GM19238 (cell line): ENCODE results near the gene MCM9.

Experiments used
- DNase-seq: peaks from one replicate; pipeline ENCODE4 v3.0.0; 2011; ENCODE audit warnings: low spot score; ENCODE audit not compliant: insufficient read length

MCM9 gene

GRCh38 chr6:118932421-118932820 lies 2.5 kb downstream of the MCM9 start:
- DNase-seq, result no peak

GRCh38 chr6:118931436-118931835 lies 3.5 kb downstream of the MCM9 start:
- no peak for DNase-seq

GRCh38 chr6:118930680-118931079 lies 4.3 kb downstream of the MCM9 start:
- no peak for DNase-seq

GRCh38 chr6:118923035-118923434 lies 11.9 kb downstream of the MCM9 start:
- DNase-seq, result no peak

DNA sequence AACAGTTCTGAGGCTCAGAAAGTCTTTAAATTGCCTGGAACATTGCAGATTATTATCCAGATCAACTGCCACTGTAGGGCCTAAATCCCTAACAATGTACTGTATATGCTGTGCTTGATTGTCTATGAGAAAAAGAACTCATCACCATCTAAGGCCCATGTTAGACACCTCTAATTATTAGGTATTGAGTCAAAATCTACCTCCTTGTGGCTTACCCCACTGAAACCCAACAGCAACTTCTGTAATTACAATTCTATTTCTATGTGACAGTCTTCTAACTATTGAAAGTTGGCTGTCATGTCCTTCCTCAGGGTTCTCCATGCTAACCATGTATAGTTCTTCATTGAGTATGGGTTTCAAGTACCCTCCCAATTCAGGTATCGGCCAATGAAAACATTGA lies 13.9 kb downstream of the MCM9 start:
- DNase-seq, result no peak

GRCh38 chr6:118918329-118918725 lies 16.6 kb downstream of the MCM9 start:
- DNase-seq, result no peak

- DNase-seq, result no peak
Measured at GRCh38 chr6:118917546-118918328, 17.2 kb downstream of the MCM9 start.

DNA sequence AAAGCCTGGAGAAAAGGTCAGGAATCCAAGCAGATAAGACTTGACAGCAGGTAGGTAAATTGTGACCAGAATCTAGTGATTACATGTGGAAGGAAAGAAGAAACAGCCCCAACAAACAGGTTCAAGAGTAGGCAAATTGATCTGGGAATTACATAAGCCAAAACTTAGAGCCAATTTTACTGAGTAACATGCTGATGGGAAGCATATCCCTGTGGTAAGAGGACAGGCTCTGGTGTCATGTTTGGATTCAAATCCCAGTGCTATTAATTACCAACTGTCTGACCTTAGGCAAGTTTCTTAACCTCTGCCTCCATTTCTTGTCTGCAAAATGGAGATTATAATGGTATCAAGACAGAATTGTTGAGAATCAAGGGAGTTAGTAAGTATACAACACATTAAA lies 20.4 kb downstream of the MCM9 start:
- no peak for DNase-seq

DNA sequence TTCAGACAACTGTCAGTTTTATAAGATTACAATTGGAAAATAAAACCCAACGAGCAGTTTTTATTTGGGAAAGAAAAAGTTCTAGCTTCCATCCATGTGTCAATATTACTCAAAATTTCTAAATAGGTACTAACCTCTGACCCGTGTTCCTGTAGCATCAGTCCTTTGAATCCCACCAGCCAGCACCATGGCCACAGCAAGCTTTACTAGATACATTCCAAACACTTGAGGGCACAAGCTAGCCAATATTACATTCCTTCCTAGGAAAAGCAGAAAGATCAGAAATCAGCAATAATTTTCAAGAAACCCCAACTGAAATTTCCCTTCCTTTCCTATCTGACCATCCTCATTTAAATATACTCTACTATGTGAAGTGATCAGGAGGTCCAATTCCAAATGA lies 21.8 kb downstream of the MCM9 start:
- DNase-seq, result no peak

- no peak for DNase-seq
Measured at GRCh38 chr6:118912646-118913045, 22.3 kb downstream of the MCM9 start.

DNA sequence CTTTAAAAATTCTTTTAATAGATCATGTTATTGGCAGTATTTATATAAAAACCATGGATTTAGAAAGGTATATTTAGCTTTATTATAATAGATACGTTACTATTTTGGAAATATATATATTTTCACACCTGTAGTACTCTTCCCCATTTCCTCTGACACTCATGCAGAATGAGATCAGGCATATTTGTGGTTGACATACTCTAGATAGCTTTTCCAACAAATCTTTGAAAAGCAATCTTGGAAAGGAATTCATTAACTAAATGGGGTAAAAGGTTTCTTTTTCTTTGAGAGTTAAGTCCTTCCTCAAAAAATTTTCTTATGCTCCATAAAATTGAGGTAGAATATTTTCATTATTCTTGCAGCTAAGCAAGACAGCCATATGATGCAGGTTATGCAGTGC lies 26.5 kb downstream of the MCM9 start:
- DNase-seq, result no peak

DNA sequence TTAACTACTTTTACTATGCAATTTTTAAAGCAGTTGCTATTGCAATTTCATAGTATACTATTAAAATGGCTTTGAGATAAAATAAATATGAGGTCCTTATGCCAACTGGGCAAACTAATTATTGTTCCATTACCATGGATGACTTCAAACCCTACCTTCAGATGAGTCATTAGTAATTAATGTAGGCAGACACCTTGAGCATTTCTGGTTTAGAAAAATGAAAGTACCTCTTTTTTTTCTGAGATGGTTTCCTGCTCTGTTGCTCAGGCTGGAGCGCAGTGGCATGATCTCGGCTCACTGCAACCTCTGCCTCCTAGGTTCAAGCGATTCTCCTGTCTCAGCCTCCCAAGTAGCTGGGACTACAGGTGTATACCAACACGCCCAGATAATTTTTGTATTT lies 29.1 kb downstream of the MCM9 start:
- DNase-seq, result no peak

- DNase-seq, result no peak
Measured at GRCh38 chr6:118905084-118905483, 29.9 kb downstream of the MCM9 start.

- no peak for DNase-seq
Measured at GRCh38 chr6:118903691-118904090, 31.3 kb downstream of the MCM9 start.

DNA sequence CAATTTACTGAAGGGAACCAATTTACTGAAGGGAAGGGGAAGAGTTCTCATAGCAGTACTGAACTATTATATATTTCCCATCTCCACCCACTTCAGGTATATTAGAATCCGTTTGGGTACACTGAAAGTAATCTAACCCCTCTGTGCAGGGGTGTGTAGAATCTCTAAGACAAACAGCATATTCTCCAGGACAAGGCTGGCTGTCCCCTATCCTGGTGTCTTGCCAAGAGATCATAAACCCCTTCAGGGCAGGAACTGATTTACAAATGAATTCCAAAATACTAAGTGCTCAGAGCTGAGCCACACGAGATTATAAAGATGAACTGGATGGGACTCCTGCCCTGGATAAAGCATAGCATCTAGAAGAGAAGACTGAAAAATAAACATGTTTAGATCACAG lies 31.8 kb downstream of the MCM9 start:
- no peak for DNase-seq

- DNase-seq, result no peak
Measured at GRCh38 chr6:118902726-118903125, 32.2 kb downstream of the MCM9 start.

DNA sequence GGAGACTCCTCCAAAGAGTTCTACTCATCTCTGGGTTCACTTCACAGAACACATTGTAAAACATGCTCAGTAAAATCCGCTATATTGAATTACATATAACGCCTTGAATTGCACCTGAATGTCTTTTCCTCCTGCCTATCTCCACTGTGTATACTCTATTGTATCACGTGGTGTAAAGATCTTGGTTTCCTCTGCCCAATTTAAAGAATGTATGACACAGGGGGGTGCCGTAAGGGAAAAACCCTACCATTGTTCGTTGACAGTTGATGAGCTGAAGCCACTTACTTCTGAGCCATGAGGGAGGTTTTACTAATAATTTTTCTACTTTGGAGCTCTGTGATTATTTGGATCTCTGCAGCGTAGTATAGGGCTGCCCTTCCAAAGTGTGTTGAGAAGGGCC lies 35.0 kb downstream of the MCM9 start:
- DNase-seq, result no peak

GRCh38 chr6:118897386-118897785 lies 37.6 kb downstream of the MCM9 start:
- no peak for DNase-seq

DNA sequence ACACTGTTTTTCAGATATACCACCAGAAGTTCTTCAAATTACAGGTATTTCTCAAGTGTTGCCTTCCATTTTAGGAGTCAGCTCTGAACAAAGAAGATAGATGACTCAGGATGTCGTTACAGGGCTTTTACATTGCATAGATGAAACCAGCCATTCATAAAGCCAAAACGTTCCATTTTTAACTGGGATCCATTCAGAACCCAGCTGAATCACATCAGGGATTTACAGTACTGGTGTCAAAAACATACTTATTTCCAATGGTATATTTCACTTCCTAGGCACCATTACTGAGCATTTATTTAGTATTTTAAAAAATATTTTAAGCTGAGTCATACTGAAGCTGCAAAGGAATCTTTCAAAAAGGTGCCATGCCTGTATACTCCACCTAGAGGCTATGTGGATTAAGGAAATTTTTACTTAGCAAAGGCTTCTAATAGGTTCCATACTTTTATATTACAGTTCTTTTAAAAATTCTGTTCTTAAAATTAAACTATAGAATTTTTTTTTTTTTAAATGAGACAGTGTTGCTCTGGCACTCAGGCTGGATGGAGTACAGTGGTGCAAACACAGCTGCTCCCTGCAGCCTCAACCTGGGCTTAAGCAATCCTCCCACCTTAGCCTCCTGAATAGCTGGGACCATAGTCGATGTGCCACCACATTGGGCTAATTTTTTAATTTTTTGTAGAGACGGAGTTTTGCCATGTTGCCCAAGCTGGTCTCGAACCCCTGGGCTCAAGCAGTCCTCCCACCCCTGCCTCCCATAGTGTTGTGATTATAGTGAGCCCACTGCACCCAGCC lies 38.4 kb downstream of the MCM9 start:
- peak; percentile 21 for DNase-seq

- DNase-seq, result no peak
Measured at GRCh38 chr6:118895859-118896258, 39.1 kb downstream of the MCM9 start.

DNA sequence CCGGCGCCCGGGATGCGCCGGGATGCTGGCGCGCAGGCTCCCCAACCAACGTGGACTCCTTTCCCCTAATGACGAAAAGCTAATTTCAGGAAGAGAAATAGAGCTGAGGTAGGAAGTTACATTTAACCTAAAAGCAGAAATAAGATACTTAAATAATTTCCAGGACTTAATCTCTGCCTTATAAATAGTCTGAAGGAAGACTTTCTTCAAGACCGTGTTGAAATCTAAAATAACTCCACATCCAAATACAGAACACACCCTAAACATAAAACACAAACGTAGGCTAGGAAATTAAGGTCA lies 39.7 kb downstream of the MCM9 start:
- DNase-seq, result no peak

- peak; percentile 46 for DNase-seq
Measured at GRCh38 chr6:118894425-118895260, 40.3 kb downstream of the MCM9 start.
